ENCODE results near the gene TTC29. TPM values are rescaled to one million over a fixed set of nuclear protein-coding genes. Genes with fewer than 3 reads are reported as not detected.

TTC29 gene
- total and polyA plus RNA-seq, 2 donors (not counting 1 experiment from before 2014, with no cell fraction given) = not detected

DNA sequence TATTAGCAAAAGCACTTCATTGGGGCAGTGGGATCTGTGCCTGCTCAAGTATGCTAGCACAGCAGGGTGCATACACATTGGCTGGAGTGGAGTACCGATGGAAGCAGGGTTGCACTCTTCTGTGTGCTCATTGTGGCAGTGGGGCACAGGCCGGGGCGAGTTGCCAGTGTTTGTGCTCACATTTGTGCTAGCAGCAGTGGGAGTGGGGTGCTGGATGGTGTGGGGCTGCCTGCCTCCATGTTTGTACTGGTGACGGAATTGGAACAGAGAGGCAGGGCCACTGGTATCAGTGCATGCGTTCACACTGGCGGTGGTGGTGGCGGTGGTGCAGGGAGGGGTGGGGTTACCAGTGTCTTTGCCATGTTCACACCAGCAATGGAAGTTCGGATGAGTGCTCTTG, 169.0 kb downstream of the TTC29 start:
- Histone ChIP-seq H3K9me3 (ENCODE audit: control extremely low read depth in 1 of 3, control insufficient read depth in 2 of 3, insufficient read depth in 1 of 3, low read length in 2 of 3) (peaks cover 0 to 5% (median 0%) of the 10 kb centered on the region in 3 donors), H3K36me3 (replicated peaks in 1 of 2; ENCODE audit: control extremely low read depth in 1 of 2, control insufficient read depth in 1 of 2, extremely low read depth in 1 of 2, insufficient read depth in 2 of 2, low read length in 1 of 2) (no peaks in the 10 kb centered on the region), H2AFZ (ENCODE audit: insufficient read depth, low read depth, low read length, poor library complexity, severe bottlenecking) (no peak overlapping the region), H3K27me3 (replicated peaks in 1 of 4; ENCODE audit: control extremely low read depth in 1 of 4, control insufficient read depth in 3 of 4, insufficient read depth in 4 of 4, low read length in 3 of 4) (no peaks in the 10 kb centered on the region), H3K4me3 (ENCODE audit: control extremely low read depth in 1 of 5, extremely low read depth in 1 of 5, insufficient read depth in 1 of 5, low read depth in 2 of 5, low read length in 4 of 5) (no peak overlapping the region), H3K9ac (ENCODE audit: low read length) (no peak overlapping the region), H4K20me1 (ENCODE audit: control insufficient read depth, insufficient read depth, low read length, poor library complexity, severe bottlenecking) (no peaks in the 10 kb centered on the region), H3K79me2 (ENCODE audit: control insufficient read depth, insufficient read depth, low read length) (no peaks in the 10 kb centered on the region), H3K4me2 (replicated peaks; ENCODE audit: low read depth, low read length, poor library complexity, severe bottlenecking) (no peak overlapping the region), H3K4me1 (ENCODE audit: control insufficient read depth in 2 of 2, insufficient read depth in 2 of 2, low read length in 2 of 2) (no peaks in the 10 kb centered on the region), H3K27ac (ENCODE audit: low read length in 2 of 2) (no peak overlapping the region)
- ChIA-PET POLR2A (no interaction called here), CTCF (no interaction called here)
- intact Hi-C loops (cut with micrococcal nuclease) = no loop called here
- ATAC-seq (ENCODE audit: low read depth) (no peak), DNase-seq (no peak)
- H3K27me3 Mint-ChIP-seq = peaks cover 4% of the 10 kb centered on the region
- no peak for TF ChIP-seq EZH2 (IDR thresholded peaks at IDR 0.05; ENCODE audit: borderline replicate concordance, insufficient read depth, low read depth, low read length, poor library complexity, severe bottlenecking)
- TF ChIP-seq, protein P1, sequence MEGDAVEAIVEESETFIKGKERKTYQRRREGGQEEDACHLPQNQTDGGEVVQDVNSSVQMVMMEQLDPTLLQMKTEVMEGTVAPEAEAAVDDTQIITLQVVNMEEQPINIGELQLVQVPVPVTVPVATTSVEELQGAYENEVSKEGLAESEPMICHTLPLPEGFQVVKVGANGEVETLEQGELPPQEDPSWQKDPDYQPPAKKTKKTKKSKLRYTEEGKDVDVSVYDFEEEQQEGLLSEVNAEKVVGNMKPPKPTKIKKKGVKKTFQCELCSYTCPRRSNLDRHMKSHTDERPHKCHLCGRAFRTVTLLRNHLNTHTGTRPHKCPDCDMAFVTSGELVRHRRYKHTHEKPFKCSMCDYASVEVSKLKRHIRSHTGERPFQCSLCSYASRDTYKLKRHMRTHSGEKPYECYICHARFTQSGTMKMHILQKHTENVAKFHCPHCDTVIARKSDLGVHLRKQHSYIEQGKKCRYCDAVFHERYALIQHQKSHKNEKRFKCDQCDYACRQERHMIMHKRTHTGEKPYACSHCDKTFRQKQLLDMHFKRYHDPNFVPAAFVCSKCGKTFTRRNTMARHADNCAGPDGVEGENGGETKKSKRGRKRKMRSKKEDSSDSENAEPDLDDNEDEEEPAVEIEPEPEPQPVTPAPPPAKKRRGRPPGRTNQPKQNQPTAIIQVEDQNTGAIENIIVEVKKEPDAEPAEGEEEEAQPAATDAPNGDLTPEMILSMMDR (IDR thresholded peaks at IDR 0.05) = no peak
- no peaks in the 10 kb centered on the region for H3K9me3 Mint-ChIP-seq (ENCODE audit: insufficient read depth)
- no peak overlapping the region for H3K27ac Mint-ChIP-seq
- H3K4me3 Mint-ChIP-seq = no peak overlapping the region
- 96% methylated on average over 8 of the region's 8 CpGs for WGBS (ENCODE audit: insufficient coverage)
- H3K4me1 Mint-ChIP-seq = no peaks in the 10 kb centered on the region

DNA sequence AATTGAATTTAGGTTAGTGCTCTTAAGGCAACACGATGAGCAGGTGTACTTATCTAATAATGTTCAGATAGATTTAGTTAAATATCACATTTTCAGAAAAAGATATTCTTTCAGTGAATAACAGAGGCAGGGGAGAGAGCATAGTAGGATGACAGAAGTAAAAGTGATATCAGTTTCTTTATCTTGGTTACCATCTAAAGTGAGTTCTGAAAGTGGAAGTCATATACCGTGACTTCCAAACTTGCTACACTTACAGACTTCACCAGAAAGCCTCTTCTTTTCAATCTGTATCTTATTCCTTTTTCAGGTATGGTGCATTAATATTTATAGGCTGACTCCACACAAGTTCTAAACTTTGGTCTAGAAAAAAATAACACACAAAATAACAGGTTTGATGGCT, 182.1 kb downstream of the TTC29 start:
- WGBS (ENCODE audit: insufficient coverage) = no CpG with 5 or more reads among the region's 2 CpGs
- no peaks in the 10 kb centered on the region for H3K36me3 ChIP-seq (replicated peaks in 1 of 2; ENCODE audit: control extremely low read depth in 1 of 2, control insufficient read depth in 1 of 2, extremely low read depth in 1 of 2, insufficient read depth in 2 of 2, low read length in 1 of 2)
- TF ChIP-seq EZH2 (IDR thresholded peaks at IDR 0.05; ENCODE audit: borderline replicate concordance, insufficient read depth, low read depth, low read length, poor library complexity, severe bottlenecking) = no peak
- TF ChIP-seq, protein P1 (IDR thresholded peaks at IDR 0.05) = no peak
- H3K9ac ChIP-seq (ENCODE audit: low read length) = no peak overlapping the region
- H3K27ac ChIP-seq (ENCODE audit: low read length in 2 of 2) = no peak overlapping the region
- Mint-ChIP-seq H3K4me3 (no peak overlapping the region), H3K27me3 (no peaks in the 10 kb centered on the region), H3K4me1 (no peaks in the 10 kb centered on the region), H3K9me3 (ENCODE audit: insufficient read depth) (peaks cover 7% of the 10 kb centered on the region), H3K27ac (no peak overlapping the region)
- ChIA-PET CTCF (no interaction called here), POLR2A (no interaction called here)
- intact Hi-C loops (cut with micrococcal nuclease) = no loop called here
- H3K4me1 ChIP-seq (ENCODE audit: control insufficient read depth in 2 of 2, insufficient read depth in 2 of 2, low read length in 2 of 2) = no peaks in the 10 kb centered on the region
- DNase-seq (no peak), ATAC-seq (ENCODE audit: low read depth) (no peak)
- no peak overlapping the region for H3K4me3 ChIP-seq (ENCODE audit: control extremely low read depth in 1 of 5, extremely low read depth in 1 of 5, insufficient read depth in 1 of 5, low read depth in 2 of 5, low read length in 4 of 5)
- H3K9me3 ChIP-seq (ENCODE audit: control extremely low read depth in 1 of 3, control insufficient read depth in 2 of 3, insufficient read depth in 1 of 3, low read length in 2 of 3) = no peaks in the 10 kb centered on the region
- no peak overlapping the region for H2AFZ ChIP-seq (ENCODE audit: insufficient read depth, low read depth, low read length, poor library complexity, severe bottlenecking)
- H3K4me2 ChIP-seq (replicated peaks; ENCODE audit: low read depth, low read length, poor library complexity, severe bottlenecking) = no peak overlapping the region
- H3K79me2 ChIP-seq (ENCODE audit: control insufficient read depth, insufficient read depth, low read length) = no peaks in the 10 kb centered on the region
- no peaks in the 10 kb centered on the region for H4K20me1 ChIP-seq (ENCODE audit: control insufficient read depth, insufficient read depth, low read length, poor library complexity, severe bottlenecking)
- H3K27me3 ChIP-seq (replicated peaks in 1 of 4; ENCODE audit: control extremely low read depth in 1 of 4, control insufficient read depth in 3 of 4, insufficient read depth in 4 of 4, low read length in 3 of 4) = no peaks in the 10 kb centered on the region
